Measurements from ENCODE around the gene GGTLC3. TPM values are rescaled to one million over a fixed set of nuclear protein-coding genes. Genes with fewer than 3 reads are reported as not detected.
"Not testable (repeated sequence)": the region's sequence is repeated elsewhere in the genome, so short reads cannot be mapped to it uniquely, and the experiment has no call there.

GGTLC3 gene
- total RNA-seq, 2 experiments from 2014 or later, result not detected

GRCh38 chr22:18534315-18534714 is 16.4 kb upstream of the GGTLC3 start:
- ATAC-seq; CTCF ChIA-PET; H3K4me3 Mint-ChIP-seq; H3K4me1 Mint-ChIP-seq; DNase-seq; H3K36me3 Mint-ChIP-seq (ENCODE audit: low read depth); H3K27ac Mint-ChIP-seq; POLR2A ChIA-PET; intact Hi-C loops (cut with DNase I, micrococcal nuclease); H3K9me3 Mint-ChIP-seq (ENCODE audit: low read depth); H3K27me3 Mint-ChIP-seq: not testable (repeated sequence)

- POLR2A ChIA-PET; H3K27ac Mint-ChIP-seq; DNase-seq; ATAC-seq; H3K9me3 Mint-ChIP-seq (ENCODE audit: low read depth); H3K4me1 Mint-ChIP-seq; H3K4me3 Mint-ChIP-seq; H3K36me3 Mint-ChIP-seq (ENCODE audit: low read depth); H3K27me3 Mint-ChIP-seq; CTCF ChIA-PET; intact Hi-C loops (cut with DNase I, micrococcal nuclease): not testable (repeated sequence)
Observed at GRCh38 chr22:18533633-18534032, 15.7 kb upstream of the GGTLC3 start.

GRCh38 chr22:18529416-18530145 is 11.6 kb upstream of the GGTLC3 start:
- H3K36me3 Mint-ChIP-seq (ENCODE audit: low read depth); ATAC-seq; POLR2A ChIA-PET; H3K27me3 Mint-ChIP-seq; CTCF ChIA-PET; H3K4me1 Mint-ChIP-seq; H3K4me3 Mint-ChIP-seq; H3K27ac Mint-ChIP-seq; intact Hi-C loops (cut with DNase I, micrococcal nuclease); H3K9me3 Mint-ChIP-seq (ENCODE audit: low read depth): not testable (repeated sequence)
- DNase-seq, result peak; percentile 30

GRCh38 chr22:18528597-18529415 is 10.8 kb upstream of the GGTLC3 start:
- POLR2A ChIA-PET; H3K4me1 Mint-ChIP-seq; H3K9me3 Mint-ChIP-seq (ENCODE audit: low read depth); H3K27me3 Mint-ChIP-seq; H3K36me3 Mint-ChIP-seq (ENCODE audit: low read depth); intact Hi-C loops (cut with DNase I, micrococcal nuclease); CTCF ChIA-PET: not testable (repeated sequence)
- DNase-seq, result peak; percentile 99
- Mint-ChIP-seq H3K4me3 (peak overlapping the region; percentile 73), H3K27ac (peak overlapping the region; percentile 82)
- peak; percentile 87 for ATAC-seq

- H3K9me3 Mint-ChIP-seq (ENCODE audit: low read depth); H3K27me3 Mint-ChIP-seq; H3K4me1 Mint-ChIP-seq; intact Hi-C loops (cut with DNase I, micrococcal nuclease); CTCF ChIA-PET; POLR2A ChIA-PET; H3K36me3 Mint-ChIP-seq (ENCODE audit: low read depth): not testable (repeated sequence)
- peak within 1 kb of the TSS; percentile 73 for H3K4me3 Mint-ChIP-seq
- H3K27ac Mint-ChIP-seq, result peak within 1 kb of the TSS; percentile 82
- peak; percentile 5 for ATAC-seq
- DNase-seq, result peak; percentile 22
Observed at GRCh38 chr22:18527752-18528596, 10.0 kb upstream of the GGTLC3 start, which contains the start of gene TMEM191B. Gene TMEM191B (plus strand): TSS chr22:18527802. CDS start chr22:18527981, 179 bp downstream.

- CTCF ChIA-PET; DNase-seq; H3K9me3 Mint-ChIP-seq (ENCODE audit: low read depth); H3K36me3 Mint-ChIP-seq (ENCODE audit: low read depth); intact Hi-C loops (cut with DNase I, micrococcal nuclease); H3K27me3 Mint-ChIP-seq; H3K4me1 Mint-ChIP-seq; ATAC-seq; H3K27ac Mint-ChIP-seq; POLR2A ChIA-PET; H3K4me3 Mint-ChIP-seq: not testable (repeated sequence)
Observed at GRCh38 chr22:18523328-18523727, 5.4 kb upstream of the GGTLC3 start.

- H3K36me3 Mint-ChIP-seq (ENCODE audit: low read depth); DNase-seq; H3K4me1 Mint-ChIP-seq; ATAC-seq; intact Hi-C loops (cut with DNase I, micrococcal nuclease); POLR2A ChIA-PET; H3K4me3 Mint-ChIP-seq; H3K9me3 Mint-ChIP-seq (ENCODE audit: low read depth); CTCF ChIA-PET; H3K27ac Mint-ChIP-seq; H3K27me3 Mint-ChIP-seq: not testable (repeated sequence)
Observed at GRCh38 chr22:18522762-18523161, 4.8 kb upstream of the GGTLC3 start.

- H3K4me3 Mint-ChIP-seq; H3K36me3 Mint-ChIP-seq (ENCODE audit: low read depth); H3K9me3 Mint-ChIP-seq (ENCODE audit: low read depth); H3K27ac Mint-ChIP-seq; ATAC-seq; POLR2A ChIA-PET; CTCF ChIA-PET; DNase-seq; intact Hi-C loops (cut with DNase I, micrococcal nuclease); H3K27me3 Mint-ChIP-seq; H3K4me1 Mint-ChIP-seq: not testable (repeated sequence)
Observed at GRCh38 chr22:18513454-18513853, 4.5 kb downstream of the GGTLC3 start.

GRCh38 chr22:18512378-18512777 is 5.6 kb downstream of the GGTLC3 start:
- H3K4me3 Mint-ChIP-seq; H3K27ac Mint-ChIP-seq; DNase-seq; H3K9me3 Mint-ChIP-seq (ENCODE audit: low read depth); H3K27me3 Mint-ChIP-seq; POLR2A ChIA-PET; ATAC-seq; intact Hi-C loops (cut with DNase I, micrococcal nuclease); CTCF ChIA-PET; H3K36me3 Mint-ChIP-seq (ENCODE audit: low read depth); H3K4me1 Mint-ChIP-seq: not testable (repeated sequence)

- CTCF ChIA-PET; POLR2A ChIA-PET; H3K36me3 Mint-ChIP-seq (ENCODE audit: low read depth); H3K4me3 Mint-ChIP-seq; H3K27ac Mint-ChIP-seq; DNase-seq; intact Hi-C loops (cut with DNase I, micrococcal nuclease); ATAC-seq; H3K9me3 Mint-ChIP-seq (ENCODE audit: low read depth); H3K27me3 Mint-ChIP-seq; H3K4me1 Mint-ChIP-seq: not testable (repeated sequence)
Observed at GRCh38 chr22:18511327-18511726, 6.6 kb downstream of the GGTLC3 start.

- H3K27me3 Mint-ChIP-seq; intact Hi-C loops (cut with DNase I, micrococcal nuclease); H3K36me3 Mint-ChIP-seq (ENCODE audit: low read depth); CTCF ChIA-PET; ATAC-seq; H3K4me3 Mint-ChIP-seq; DNase-seq; H3K4me1 Mint-ChIP-seq; H3K27ac Mint-ChIP-seq; POLR2A ChIA-PET; H3K9me3 Mint-ChIP-seq (ENCODE audit: low read depth): not testable (repeated sequence)
Observed at GRCh38 chr22:18496227-18496626, 21.7 kb downstream of the GGTLC3 start.

Data from activated CD4-positive, alpha-beta T cell treated with anti-CD3 and anti-CD28 coated beads for 36 hours (primary cell).